Astrocyte (in vitro differentiated cells and primary cell): ENCODE measurements around the gene TNFSF8. TPM values are rescaled to one million over a fixed set of nuclear protein-coding genes. Genes with fewer than 3 reads are reported as not detected.

Experiments
- DNase-seq: peaks from one replicate; pipeline ENCODE4 v3.0.0-alpha.2; 2010; ENCODE audit warnings: low read depth
- FAIRE-seq: peaks from 2 replicates; lab custom pipeline; 2011; peaks lifted over from hg19 to GRCh38; lab: Jason Lieb, UNC
- H2AFZ ChIP-seq: 2 replicates; pipeline ENCODE4 v1.6.0; 2012; ENCODE audit warnings: low read depth, low read length, inconsistent platforms
- H3K27ac ChIP-seq: 2 replicates; pipeline ENCODE4 v1.5.1; 2011; ENCODE audit warnings: low read depth, low read length, inconsistent platforms
- H3K27me3 ChIP-seq: 2 replicates; pipeline ENCODE4 v1.6.0; 2011; ENCODE audit warnings: low read length, inconsistent platforms; ENCODE audit not compliant: insufficient read depth
- H3K36me3 ChIP-seq: 2 replicates; pipeline ENCODE4 v1.5.1; 2011; ENCODE audit warnings: low read length, inconsistent platforms; ENCODE audit not compliant: insufficient read depth
- H3K4me1 ChIP-seq: 2 replicates; pipeline ENCODE4 v1.5.1; 2011; ENCODE audit warnings: low read length, inconsistent platforms; ENCODE audit not compliant: insufficient read depth
- H3K4me2 ChIP-seq: 2 replicates; pipeline ENCODE4 v1.6.0; 2012; ENCODE audit warnings: low read length, inconsistent platforms
- H3K4me3 ChIP-seq: 2 replicates; pipeline ENCODE4 v1.5.1; 2011; ENCODE audit warnings: low read depth, mild to moderate bottlenecking, low read length, inconsistent platforms; ENCODE audit not compliant: insufficient read depth
- H3K79me2 ChIP-seq: 2 replicates; pipeline ENCODE4 v1.6.0; 2012; ENCODE audit warnings: mild to moderate bottlenecking, low read length, inconsistent platforms; ENCODE audit not compliant: insufficient read depth
- H3K9ac ChIP-seq: 2 replicates; pipeline ENCODE4 v1.6.0; 2012; ENCODE audit warnings: mild to moderate bottlenecking, low read length, inconsistent platforms
- H3K9me3 ChIP-seq: 2 replicates; pipeline ENCODE4 v1.5.1; 2012; ENCODE audit warnings: low read depth, mild to moderate bottlenecking, low read length, inconsistent platforms; ENCODE audit not compliant: insufficient read depth
- H4K20me1 ChIP-seq: 2 replicates; pipeline ENCODE4 v1.6.0; 2012; ENCODE audit warnings: low read length, inconsistent platforms; ENCODE audit not compliant: insufficient read depth
- H3K27ac Mint-ChIP-seq: one replicate; pipeline ENCODE4 v1.8.0; 2021; ENCODE audit warnings: mild to moderate bottlenecking, mixed read lengths; ENCODE audit not compliant: unreplicated experiment
- H3K27me3 Mint-ChIP-seq: one replicate; pipeline ENCODE4 v1.8.0; 2021; ENCODE audit warnings: low read depth, mixed read lengths; ENCODE audit not compliant: unreplicated experiment
- H3K36me3 Mint-ChIP-seq: one replicate; pipeline ENCODE4 v1.8.0; 2021; ENCODE audit warnings: low read depth, mixed read lengths; ENCODE audit not compliant: unreplicated experiment
- H3K4me1 Mint-ChIP-seq: one replicate; pipeline ENCODE4 v1.8.0; 2021; ENCODE audit warnings: low read depth, mixed read lengths; ENCODE audit not compliant: unreplicated experiment
- H3K4me3 Mint-ChIP-seq: one replicate; pipeline ENCODE4 v1.8.0; 2021; ENCODE audit warnings: mild to moderate bottlenecking, moderate library complexity, mixed read lengths; ENCODE audit not compliant: unreplicated experiment
- H3K9me3 Mint-ChIP-seq: one replicate; pipeline ENCODE4 v1.8.0; 2021; ENCODE audit warnings: mild to moderate bottlenecking, mixed read lengths; ENCODE audit not compliant: unreplicated experiment
- CTCF ChIP-seq: IDR thresholded peaks from 2 replicates; pipeline ENCODE4 v1.5.1; 2011; ENCODE audit warnings: low read depth, mild to moderate bottlenecking, inconsistent platforms, low read length, moderate library complexity; ENCODE audit not compliant: insufficient read depth
- EZH2 ChIP-seq: IDR thresholded peaks from 2 replicates; pipeline ENCODE4 v1.6.1; 2012; ENCODE audit warnings: mild to moderate bottlenecking, low read length, inconsistent platforms; ENCODE audit not compliant: insufficient read depth
- total RNA-seq: library from RNA; stranded (reverse); gene quantifications from 2 replicates; pipeline ENCODE4 v1.2.1, GENCODE V29; 2021

TNFSF8 gene
- total RNA-seq, 1 donor from 2014 or later, result not detected

GRCh38 chr9:114902786-114903524 lies 27.4 kb downstream of the TNFSF8 start:
- peak overlapping the region; percentile 28 for H3K4me2 ChIP-seq
- FAIRE-seq (no peak), DNase-seq (no peak)
- H4K20me1 ChIP-seq, result no peaks in the 10 kb centered on the region
- H3K27me3 ChIP-seq, result no peaks in the 10 kb centered on the region
- peaks cover 32% of the 10 kb centered on the region for H3K4me1 ChIP-seq
- H3K9me3 ChIP-seq, result no peaks in the 10 kb centered on the region
- Mint-ChIP-seq H3K27me3 (no peaks in the 10 kb centered on the region), H3K36me3 (no peaks in the 10 kb centered on the region), H3K9me3 (no peaks in the 10 kb centered on the region), H3K27ac (peak overlapping the region; percentile 2), H3K4me3 (no peak overlapping the region), H3K4me1 (peaks cover 27% of the 10 kb centered on the region)
- H3K4me3 ChIP-seq, result no peak overlapping the region
- H3K27ac ChIP-seq, result no peak overlapping the region
- TF ChIP-seq CTCF (no peak), EZH2 (no peak)
- H3K79me2 ChIP-seq, result no peaks in the 10 kb centered on the region
- no peak overlapping the region for H2AFZ ChIP-seq
- no peak overlapping the region for H3K9ac ChIP-seq
- no peaks in the 10 kb centered on the region for H3K36me3 ChIP-seq

- H3K9ac ChIP-seq, result peak overlapping the region; percentile 3
- no peaks in the 10 kb centered on the region for H3K9me3 Mint-ChIP-seq
- no peaks in the 10 kb centered on the region for H3K36me3 ChIP-seq
- H3K79me2 ChIP-seq, result no peaks in the 10 kb centered on the region
- no peak overlapping the region for H3K4me3 ChIP-seq
- H3K4me3 Mint-ChIP-seq, result no peak overlapping the region
- peak overlapping the region; percentile 27 for H3K4me2 ChIP-seq
- H3K27ac ChIP-seq, result peak overlapping the region; percentile 17
- no peaks in the 10 kb centered on the region for H3K27me3 ChIP-seq
- no peak for TF ChIP-seq CTCF
- TF ChIP-seq EZH2, result no peak
- peak overlapping the region; percentile 86 for H3K27ac Mint-ChIP-seq
- no peak overlapping the region for H2AFZ ChIP-seq
- H3K4me1 Mint-ChIP-seq, result peaks cover 22% of the 10 kb centered on the region
- H4K20me1 ChIP-seq, result no peaks in the 10 kb centered on the region
- no peaks in the 10 kb centered on the region for H3K9me3 ChIP-seq
- no peaks in the 10 kb centered on the region for H3K36me3 Mint-ChIP-seq
- DNase-seq (peak; percentile 79), FAIRE-seq (peak; percentile 99)
- H3K4me1 ChIP-seq, result peaks cover 29% of the 10 kb centered on the region
- H3K27me3 Mint-ChIP-seq, result no peaks in the 10 kb centered on the region
Observed at GRCh38 chr9:114900942-114901802, 29.2 kb downstream of the TNFSF8 start.
